ENCODE data around the gene SMAD2. TPM values are rescaled to one million over a fixed set of nuclear protein-coding genes. Genes with fewer than 3 reads are reported as not detected.

The SMAD2 gene
- polyA plus RNA-seq, 1 donor (not counting 4 experiments of a cell fraction or from before 2014, with no cell fraction given): 87.1 TPM

- no peaks in the 10 kb centered on the region for H3K9me1 ChIP-seq (ENCODE audit: control insufficient read depth, extremely low read depth, insufficient read depth, low read length)
- H3K27me3 ChIP-seq (ENCODE audit: control insufficient read depth, extremely low read depth, insufficient read depth, low read length): no peaks in the 10 kb centered on the region
- H3K9me3 ChIP-seq (ENCODE audit: control insufficient read depth, low read depth, low read length): no peaks in the 10 kb centered on the region
- no peaks in the 10 kb centered on the region for H4K20me1 ChIP-seq (ENCODE audit: control insufficient read depth, extremely low read depth, insufficient read depth, low read length)
- peak; percentile 55 for FAIRE-seq
- dilution Hi-C loops (cut with MboI; ENCODE audit: extremely low pct_ligation_motif_present, low sequenced_read_pairs): no loop called here
- H3K4me2 ChIP-seq (ENCODE audit: control insufficient read depth, extremely low read depth, insufficient read depth, low read depth, low read length): no peak overlapping the region
- no peak for TF ChIP-seq CTCF (optimal IDR thresholded peaks at IDR 0.05 in 1 of 3, IDR thresholded peaks at IDR 0.05 in 1 of 3, conservative IDR thresholded peaks at IDR 0.05 in 1 of 3; ENCODE audit: extremely low read depth in 1 of 3, insufficient read depth in 2 of 3, low read length in 3 of 3)
- no peak for TF ChIP-seq EZH2 (IDR thresholded peaks at IDR 0.05; ENCODE audit: low read length)
- no peaks in the 10 kb centered on the region for H3K4me1 ChIP-seq (ENCODE audit: control insufficient read depth, extremely low read depth, insufficient read depth, low read length)
- no peak overlapping the region for H3K27ac ChIP-seq (ENCODE audit: control insufficient read depth, insufficient read depth, low read length)
- H3K9ac ChIP-seq (ENCODE audit: control insufficient read depth, extremely low read depth, insufficient read depth, low read length): no peak overlapping the region
- no peaks in the 10 kb centered on the region for H3K79me2 ChIP-seq (ENCODE audit: control insufficient read depth, insufficient read depth, low read length)
- H2AFZ ChIP-seq (ENCODE audit: control insufficient read depth, low read length): no peak overlapping the region
- H3K36me3 ChIP-seq (ENCODE audit: control insufficient read depth in 2 of 2, extremely low read depth in 1 of 2, insufficient read depth in 2 of 2, low read length in 2 of 2): no peaks in the 10 kb centered on the region
- H3K4me3 ChIP-seq (ENCODE audit: control insufficient read depth in 2 of 3, extremely low read depth in 1 of 3, insufficient read depth in 2 of 3, low read depth in 1 of 3, low read length in 3 of 3): no peak overlapping the region
- no peak for DNase-seq (ENCODE audit: low read depth, low spot score)
Measured at GRCh38 chr18:47815486-47816270, 114.8 kb downstream of the SMAD2 start.

GRCh38 chr18:47809420-47809819, 121.0 kb downstream of the SMAD2 start:
- no peak for TF ChIP-seq EZH2 (IDR thresholded peaks at IDR 0.05; ENCODE audit: low read length)
- no peak for TF ChIP-seq CTCF (optimal IDR thresholded peaks at IDR 0.05 in 1 of 3, IDR thresholded peaks at IDR 0.05 in 1 of 3, conservative IDR thresholded peaks at IDR 0.05 in 1 of 3; ENCODE audit: extremely low read depth in 1 of 3, insufficient read depth in 2 of 3, low read length in 3 of 3)
- Histone ChIP-seq H3K4me1 (ENCODE audit: control insufficient read depth, extremely low read depth, insufficient read depth, low read length) (no peaks in the 10 kb centered on the region), H3K9ac (ENCODE audit: control insufficient read depth, extremely low read depth, insufficient read depth, low read length) (no peak overlapping the region), H3K27me3 (ENCODE audit: control insufficient read depth, extremely low read depth, insufficient read depth, low read length) (no peaks in the 10 kb centered on the region), H4K20me1 (ENCODE audit: control insufficient read depth, extremely low read depth, insufficient read depth, low read length) (no peaks in the 10 kb centered on the region), H3K79me2 (ENCODE audit: control insufficient read depth, insufficient read depth, low read length) (no peaks in the 10 kb centered on the region), H3K4me2 (ENCODE audit: control insufficient read depth, extremely low read depth, insufficient read depth, low read depth, low read length) (no peak overlapping the region), H3K27ac (ENCODE audit: control insufficient read depth, insufficient read depth, low read length) (no peak overlapping the region), H2AFZ (ENCODE audit: control insufficient read depth, low read length) (no peak overlapping the region), H3K4me3 (ENCODE audit: control insufficient read depth in 2 of 3, extremely low read depth in 1 of 3, insufficient read depth in 2 of 3, low read depth in 1 of 3, low read length in 3 of 3) (no peak overlapping the region), H3K9me3 (ENCODE audit: control insufficient read depth, low read depth, low read length) (no peaks in the 10 kb centered on the region), H3K9me1 (ENCODE audit: control insufficient read depth, extremely low read depth, insufficient read depth, low read length) (no peaks in the 10 kb centered on the region), H3K36me3 (ENCODE audit: control insufficient read depth in 2 of 2, extremely low read depth in 1 of 2, insufficient read depth in 2 of 2, low read length in 2 of 2) (no peaks in the 10 kb centered on the region)
- FAIRE-seq (no peak), DNase-seq (ENCODE audit: low read depth, low spot score) (no peak)
- dilution Hi-C loops (cut with MboI; ENCODE audit: extremely low pct_ligation_motif_present, low sequenced_read_pairs): no loop called here
